Lung (tissue), 12 donors: ENCODE data around the gene MIF4GD. TPM values are rescaled to one million over a fixed set of nuclear protein-coding genes. Genes with fewer than 3 reads are reported as not detected.

Experiments used
- ATAC-seq: fragments of 200-7000 bp; cut with Tn5 transposase; one replicate; pipeline ENCODE4 v1.9.1; 2020; ENCODE audit warnings: moderate number of reproducible peaks; ENCODE audit not compliant: insufficient read depth, low FRiP score
- DNase-seq, 3 donors: peaks; one replicate each; pipeline ENCODE4 v3.0.0-alpha.2; 2013 to 2017
- H3K27ac ChIP-seq, 2 donors: one replicate each; pipeline ENCODE4 v1.5.1; 2013; ENCODE audit warnings: mild to moderate bottlenecking in 2 of 2, moderate library complexity in 2 of 2, control low read depth in 1 of 2, inconsistent platforms in 1 of 2, low read depth in 1 of 2, low read length in 1 of 2
- H3K27me3 ChIP-seq, 3 donors: one replicate each; pipeline ENCODE4 v1.5.1; 2013; ENCODE audit warnings: low read length in 2 of 3; ENCODE audit not compliant: control insufficient read depth in 3 of 3, insufficient read depth in 3 of 3
- H3K36me3 ChIP-seq, 4 donors: one replicate each; pipeline ENCODE4 v1.5.1; 2013; ENCODE audit warnings: low read length in 4 of 4, mild to moderate bottlenecking in 1 of 4, moderate library complexity in 1 of 4; ENCODE audit not compliant: control insufficient read depth in 4 of 4, insufficient read depth in 4 of 4
- H3K4me1 ChIP-seq, 5 donors: one replicate each; pipeline ENCODE4 v1.5.1; 2013; ENCODE audit warnings: low read length in 5 of 5, mild to moderate bottlenecking in 2 of 5, moderate library complexity in 1 of 5; ENCODE audit not compliant: control insufficient read depth in 5 of 5, insufficient read depth in 5 of 5
- H3K4me3 ChIP-seq: one replicate; pipeline ENCODE4 v1.5.1; 2013; ENCODE audit warnings: mild to moderate bottlenecking, control low read depth, moderate library complexity
- H3K9ac ChIP-seq, 2 donors: one replicate each; pipeline ENCODE4 v1.5.1; 2013; ENCODE audit warnings: low read length in 2 of 2, control low read depth in 1 of 2; ENCODE audit not compliant: insufficient read depth in 1 of 2
- H3K9me3 ChIP-seq, 4 donors: one replicate each; pipeline ENCODE4 v1.5.1; 2013; ENCODE audit warnings: low read length in 3 of 4, mild to moderate bottlenecking in 1 of 4, moderate library complexity in 1 of 4; ENCODE audit not compliant: control insufficient read depth in 4 of 4, insufficient read depth in 3 of 4
- CTCF ChIP-seq: IDR thresholded peaks from 2 replicates; pipeline ENCODE4 v1.5.1; 2012; ENCODE audit warnings: mild to moderate bottlenecking; ENCODE audit errors: control extremely low read depth, extremely low read depth
- WGBS, 2 donors: extraction: QIAGEN DNeasy Blood & Tissue Kit; methylation state at CpG; one replicate each; pipeline ENCODE4 v1.1.7; 2013; 5-methylcytosine and 5-hydroxymethylcytosine counted together
- polyA plus RNA-seq, 2 donors: library from polyadenylated mRNA; stranded (reverse); fragments of 200-250 nt; gene quantifications; one replicate each; pipeline ENCODE4 v1.2.1, GENCODE V29; 2013
- total RNA-seq, 2 donors: library from RNA; depleted of rRNA in 1 of 2; stranded (reverse); fragments of >200 nt in 1 of 2; gene quantifications; one replicate each; pipeline ENCODE4 v1.2.1, GENCODE V29; 2014 to 2021
- donor health status: control.
- donor health status: control.
- donor health status: Bipolar disorder and iron deficiency.
- donor health status: healthy.
- donor health status: DM: yes; HTN: yes; CAD: no.

MIF4GD gene
- total and polyA plus RNA-seq, 4 donors, result 9.7 to 34.8 (median 23.0) TPM

GRCh38 chr17:75238684-75239191 is 32.3 kb downstream of the MIF4GD start:
- TF ChIP-seq CTCF, result peak; percentile 54
- ATAC-seq, result peak; percentile 63
- Histone ChIP-seq H3K27ac (no peak overlapping the region), H3K9me3 (no peaks in the 10 kb centered on the region), H3K36me3 (peaks cover 24 to 82% (median 60%) of the 10 kb centered on the region in 4 donors), H3K4me3 (no peak overlapping the region), H3K27me3 (no peaks in the 10 kb centered on the region), H3K9ac (no peak overlapping the region), H3K4me1 (no peaks in the 10 kb centered on the region)
- DNase-seq, result peak; percentile 55 to 65 (median 59)
- 48 to 52% methylated on average over 13 of the region's 13 CpGs for WGBS, 2 donors

- ATAC-seq (no peak), DNase-seq (no peak)
- Histone ChIP-seq H3K9ac (no peak overlapping the region), H3K4me3 (no peak overlapping the region), H3K27ac (no peak overlapping the region), H3K36me3 (peaks cover 22 to 76% (median 54%) of the 10 kb centered on the region in 4 donors), H3K9me3 (no peaks in the 10 kb centered on the region), H3K27me3 (no peaks in the 10 kb centered on the region), H3K4me1 (no peaks in the 10 kb centered on the region)
- TF ChIP-seq CTCF, result no peak
- WGBS, 2 donors, result 88 to 89% methylated on average over 11 of the region's 11 CpGs
These were observed 32.9 kb downstream of the MIF4GD start for GRCh38 chr17:75238020-75238580.

- no peaks in the 10 kb centered on the region for H3K9me3 ChIP-seq
- WGBS, 2 donors, result 83 to 86% methylated on average over 12 of the region's 12 CpGs
- peaks cover 22 to 76% (median 56%) of the 10 kb centered on the region in 4 donors for H3K36me3 ChIP-seq
- H3K4me1 ChIP-seq, result no peaks in the 10 kb centered on the region
- no peak overlapping the region for H3K9ac ChIP-seq
- H3K27ac ChIP-seq, result peak overlapping the region in 1 of 2 donors; percentile 47
- no peak overlapping the region for H3K4me3 ChIP-seq
- TF ChIP-seq CTCF, result no peak
- no peak for DNase-seq
- ATAC-seq, result no peak
- no peaks in the 10 kb centered on the region for H3K27me3 ChIP-seq
These were observed 33.7 kb downstream of the MIF4GD start for GRCh38 chr17:75237100-75238014.
